ENCODE results near the gene NTRK2. TPM values are rescaled to one million over a fixed set of nuclear protein-coding genes. Genes with fewer than 3 reads are reported as not detected.

NTRK2 gene
- total RNA-seq, 1 experiment from 2014 or later = 0.06 TPM

- no TSS peak for BruUV-seq (replicated peaks)
- H3K9me3 ChIP-seq (ENCODE audit: low read depth, low read length, poor library complexity, severe bottlenecking) = no peaks in the 10 kb centered on the region
- H3K4me3 ChIP-seq (ENCODE audit: low read depth, low read length, poor library complexity, severe bottlenecking) = no peak overlapping the region
- H3K27me3 ChIP-seq (replicated peaks; ENCODE audit: insufficient read depth, low read depth, low read length, poor library complexity) = peaks cover under 1% of the 10 kb centered on the region
- ChIA-PET POLR2A (ENCODE audit: low non-redundant PET) (no interaction called here), CTCF (no interaction called here)
- H3K27ac ChIP-seq (ENCODE audit: low read depth, low read length, poor library complexity, severe bottlenecking) = no peak overlapping the region
- intact Hi-C loops (cut with micrococcal nuclease; ENCODE audit: unreplicated experiment) = no loop called here
- DNase-seq (ENCODE audit: low spot score) = no peak
- no peaks in the 10 kb centered on the region for H3K36me3 ChIP-seq (ENCODE audit: insufficient read depth, low read length, poor library complexity, severe bottlenecking)
- no peaks in the 10 kb centered on the region for H3K4me1 ChIP-seq (ENCODE audit: insufficient read depth, low read length, poor library complexity, severe bottlenecking)
- no peak for TF ChIP-seq EZH2 (IDR thresholded peaks at IDR 0.05; ENCODE audit: borderline replicate concordance, low read depth, low read length, poor library complexity, severe bottlenecking)
- no peak for TF ChIP-seq CTCF (conservative IDR thresholded peaks at IDR 0.05; ENCODE audit: low read depth, low read length)
Measured at GRCh38 chr9:84772511-84772910, 103.0 kb downstream of the NTRK2 start.

- Histone ChIP-seq H3K4me3 (ENCODE audit: low read depth, low read length, poor library complexity, severe bottlenecking) (no peak overlapping the region), H3K27me3 (replicated peaks; ENCODE audit: insufficient read depth, low read depth, low read length, poor library complexity) (peaks cover 5% of the 10 kb centered on the region), H3K4me1 (ENCODE audit: insufficient read depth, low read length, poor library complexity, severe bottlenecking) (no peaks in the 10 kb centered on the region), H3K36me3 (ENCODE audit: insufficient read depth, low read length, poor library complexity, severe bottlenecking) (no peaks in the 10 kb centered on the region), H3K9me3 (ENCODE audit: low read depth, low read length, poor library complexity, severe bottlenecking) (no peaks in the 10 kb centered on the region), H3K27ac (ENCODE audit: low read depth, low read length, poor library complexity, severe bottlenecking) (no peak overlapping the region)
- TF ChIP-seq EZH2 (IDR thresholded peaks at IDR 0.05; ENCODE audit: borderline replicate concordance, low read depth, low read length, poor library complexity, severe bottlenecking) (no peak), CTCF (conservative IDR thresholded peaks at IDR 0.05; ENCODE audit: low read depth, low read length) (no peak)
- intact Hi-C loops (cut with micrococcal nuclease; ENCODE audit: unreplicated experiment) = no loop called here
- no peak for DNase-seq (ENCODE audit: low spot score)
- no TSS peak for BruUV-seq (replicated peaks)
- CTCF ChIA-PET = no interaction called here
- POLR2A ChIA-PET (ENCODE audit: low non-redundant PET) = no interaction called here
Measured at GRCh38 chr9:84773022-84773421, 103.5 kb downstream of the NTRK2 start.

- no peak for DNase-seq (ENCODE audit: low spot score)
- no peaks in the 10 kb centered on the region for H3K4me1 ChIP-seq (ENCODE audit: insufficient read depth, low read length, poor library complexity, severe bottlenecking)
- intact Hi-C loops (cut with micrococcal nuclease; ENCODE audit: unreplicated experiment) = no loop called here
- H3K4me3 ChIP-seq (ENCODE audit: low read depth, low read length, poor library complexity, severe bottlenecking) = no peak overlapping the region
- CTCF ChIA-PET = no interaction called here
- H3K36me3 ChIP-seq (ENCODE audit: insufficient read depth, low read length, poor library complexity, severe bottlenecking) = no peaks in the 10 kb centered on the region
- TF ChIP-seq EZH2 (IDR thresholded peaks at IDR 0.05; ENCODE audit: borderline replicate concordance, low read depth, low read length, poor library complexity, severe bottlenecking) (no peak), CTCF (conservative IDR thresholded peaks at IDR 0.05; ENCODE audit: low read depth, low read length) (no peak)
- no TSS peak for BruUV-seq (replicated peaks)
- H3K27ac ChIP-seq (ENCODE audit: low read depth, low read length, poor library complexity, severe bottlenecking) = no peak overlapping the region
- POLR2A ChIA-PET (ENCODE audit: low non-redundant PET) = no interaction called here
- peaks cover 19% of the 10 kb centered on the region for H3K27me3 ChIP-seq (replicated peaks; ENCODE audit: insufficient read depth, low read depth, low read length, poor library complexity)
- H3K9me3 ChIP-seq (ENCODE audit: low read depth, low read length, poor library complexity, severe bottlenecking) = no peaks in the 10 kb centered on the region
Measured at GRCh38 chr9:84775056-84775643, 105.6 kb downstream of the NTRK2 start.

All from A673 (cell line).